NCI-H69 (cell line): ENCODE results near the gene GOLGB1.

Source experiments
- DNase-seq: peaks from one replicate; lab custom pipeline; 2025; lab: John Stamatoyannopoulos, UW

GOLGB1 gene

GRCh38 chr3:121637922-121638321, 111.6 kb downstream of the GOLGB1 start:
- DNase-seq = no peak

DNA sequence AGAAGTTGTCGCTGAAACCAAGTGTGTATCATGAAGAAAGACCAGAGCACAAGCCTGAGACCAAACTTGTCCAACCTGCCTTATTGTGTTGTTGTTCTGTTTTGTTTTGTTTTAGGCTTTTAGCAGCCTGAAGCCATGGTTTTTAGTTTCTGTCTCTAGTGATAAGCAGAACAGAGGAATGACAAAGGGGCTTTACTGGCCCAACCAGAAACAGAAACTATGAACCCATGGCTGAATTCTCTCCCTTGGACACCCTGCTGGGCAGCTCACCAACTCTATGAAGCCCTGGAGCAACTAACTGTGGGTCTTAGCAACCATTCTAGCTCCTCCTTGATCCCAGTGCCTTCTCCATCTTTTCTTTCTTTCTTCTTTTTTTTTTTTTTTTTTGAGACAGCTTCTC, 119.2 kb downstream of the GOLGB1 start:
- no peak for DNase-seq

DNA sequence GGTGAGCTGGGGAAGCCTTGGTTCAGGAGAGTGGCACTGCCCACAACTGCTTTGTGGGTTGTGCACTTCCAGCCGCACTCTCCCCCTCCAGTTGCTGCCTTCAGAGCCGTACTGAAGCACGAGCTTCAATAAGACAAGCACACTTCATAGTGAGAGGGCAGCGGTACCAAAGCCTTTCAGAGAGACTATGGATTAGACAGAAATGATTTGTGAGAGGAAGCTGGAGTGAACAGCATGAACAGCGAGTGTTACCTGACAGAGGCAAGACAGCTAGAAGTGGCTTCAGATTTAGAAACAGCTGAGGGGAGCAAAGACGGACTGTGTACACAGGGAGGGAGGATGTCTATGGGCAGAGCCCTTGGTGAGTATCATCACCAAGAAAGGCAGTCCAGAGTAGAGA, 119.9 kb downstream of the GOLGB1 start:
- DNase-seq = no peak

DNA sequence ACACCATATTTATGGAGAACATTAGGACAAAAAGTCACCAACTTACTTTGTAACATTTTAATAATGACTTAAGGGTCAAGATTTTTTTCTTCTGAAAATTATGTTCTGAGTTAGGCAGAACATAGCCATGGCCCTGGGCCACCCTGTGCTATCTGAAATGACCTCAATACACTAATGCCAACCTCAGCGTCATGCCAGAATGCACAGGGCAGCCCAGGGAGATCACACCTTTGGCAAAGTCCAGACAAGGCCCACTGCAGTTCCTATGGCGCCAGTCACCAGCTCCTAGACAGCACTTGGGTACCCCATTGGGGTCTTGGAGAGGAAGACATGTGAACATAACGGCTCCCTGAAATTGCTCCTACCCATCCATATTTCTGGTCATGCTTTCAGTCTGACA, 121.9 kb downstream of the GOLGB1 start:
- no peak for DNase-seq

- no peak for DNase-seq
Observed at GRCh38 chr3:121627211-121627610, 122.3 kb downstream of the GOLGB1 start.

DNA sequence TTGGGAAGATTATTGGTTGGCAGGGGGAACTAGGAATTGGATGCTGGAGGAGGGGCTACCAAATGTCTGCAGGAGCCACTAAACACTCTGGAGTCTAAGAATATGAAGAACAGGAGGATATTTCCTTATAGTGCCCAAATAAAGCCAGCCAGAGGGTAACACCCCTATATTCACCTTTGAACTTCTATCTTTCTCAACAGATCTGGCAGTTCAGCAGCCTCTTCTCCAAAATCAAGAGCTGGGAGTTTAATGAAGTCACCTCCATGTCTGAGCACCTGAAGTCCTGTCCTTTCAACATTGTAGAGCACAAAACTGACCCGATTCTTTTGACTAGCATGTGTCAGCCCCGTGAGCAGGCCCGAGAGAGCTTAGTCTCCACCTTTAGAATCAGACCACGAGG, 123.0 kb downstream of the GOLGB1 start:
- no peak for DNase-seq

DNA sequence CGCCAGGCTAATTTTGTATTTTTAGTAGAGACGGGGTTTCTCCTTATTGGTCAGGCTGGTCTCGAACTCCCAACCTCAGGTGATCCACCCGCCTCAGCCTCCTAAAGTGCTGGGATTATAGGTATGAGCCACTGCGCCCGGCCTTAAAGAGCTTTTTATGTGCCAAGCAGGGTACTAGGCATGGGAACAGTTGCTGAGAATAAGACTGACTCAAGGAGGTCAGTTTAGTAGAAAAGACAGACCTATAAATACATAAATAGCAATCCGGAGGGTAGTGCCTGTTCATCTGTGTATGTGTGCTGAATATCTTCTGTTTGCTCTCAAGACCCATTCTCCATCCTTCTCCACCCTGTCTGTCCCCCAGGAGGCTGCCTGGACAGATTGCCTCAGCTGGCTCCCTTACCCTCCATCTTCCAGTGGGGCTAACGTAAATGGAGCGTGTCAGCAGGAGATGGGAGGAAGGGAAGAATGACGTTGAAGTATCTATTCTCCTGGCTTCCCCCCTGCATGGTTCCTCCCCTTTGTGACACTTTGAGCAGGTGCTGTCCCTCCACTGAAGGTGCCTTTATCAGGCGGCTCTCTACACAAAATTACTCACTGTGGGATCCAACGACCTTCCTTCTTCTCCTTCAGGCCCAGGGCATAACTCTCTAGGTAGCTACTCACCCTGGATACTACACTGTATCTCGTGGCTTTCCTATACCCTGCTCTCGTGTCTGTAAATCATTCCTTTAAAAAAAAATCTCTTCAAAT, 125.2 kb downstream of the GOLGB1 start:
- peak; percentile 59 for DNase-seq

GRCh38 chr3:121621491-121621890, 128.1 kb downstream of the GOLGB1 start:
- no peak for DNase-seq

GRCh38 chr3:121619691-121620090, 129.8 kb downstream of the GOLGB1 start:
- no peak for DNase-seq
